Adipose tissue (tissue), 3 donors: ENCODE data around the gene SEC11A. TPM values are rescaled to one million over a fixed set of nuclear protein-coding genes. Genes with fewer than 3 reads are reported as not detected.
"Not testable (repeated sequence)": the region's sequence is repeated elsewhere in the genome, so short reads cannot be mapped to it uniquely, and the experiment has no call there.

Experiments
- H3K27ac ChIP-seq: one replicate; pipeline ENCODE4 v1.5.1; 2013; ENCODE audit warnings: low read depth, low read length
- whole genome bisulfite sequencing, 3 donors: extraction: QIAGEN DNeasy Blood & Tissue Kit; methylation state at CpG; one replicate each; pipeline ENCODE4 v1.1.7; 2013; 5-methylcytosine and 5-hydroxymethylcytosine counted together
- polyA plus RNA-seq, 3 donors: library from polyadenylated mRNA; stranded (reverse); fragments of 200-250 nt; gene quantifications; one replicate each; pipeline ENCODE4 v1.2.3, GENCODE V29; 2013
- donor health status: healthy with polysubstance abuse.
- donor health status: Bipolar disorder and iron deficiency.
- donor health status: healthy.

SEC11A gene
- 100 to 1,000 TPM in 2 of 3 donors, 10 to 100 TPM in 1; 92.2 to 290 (median 215) TPM for polyA plus RNA-seq

DNA sequence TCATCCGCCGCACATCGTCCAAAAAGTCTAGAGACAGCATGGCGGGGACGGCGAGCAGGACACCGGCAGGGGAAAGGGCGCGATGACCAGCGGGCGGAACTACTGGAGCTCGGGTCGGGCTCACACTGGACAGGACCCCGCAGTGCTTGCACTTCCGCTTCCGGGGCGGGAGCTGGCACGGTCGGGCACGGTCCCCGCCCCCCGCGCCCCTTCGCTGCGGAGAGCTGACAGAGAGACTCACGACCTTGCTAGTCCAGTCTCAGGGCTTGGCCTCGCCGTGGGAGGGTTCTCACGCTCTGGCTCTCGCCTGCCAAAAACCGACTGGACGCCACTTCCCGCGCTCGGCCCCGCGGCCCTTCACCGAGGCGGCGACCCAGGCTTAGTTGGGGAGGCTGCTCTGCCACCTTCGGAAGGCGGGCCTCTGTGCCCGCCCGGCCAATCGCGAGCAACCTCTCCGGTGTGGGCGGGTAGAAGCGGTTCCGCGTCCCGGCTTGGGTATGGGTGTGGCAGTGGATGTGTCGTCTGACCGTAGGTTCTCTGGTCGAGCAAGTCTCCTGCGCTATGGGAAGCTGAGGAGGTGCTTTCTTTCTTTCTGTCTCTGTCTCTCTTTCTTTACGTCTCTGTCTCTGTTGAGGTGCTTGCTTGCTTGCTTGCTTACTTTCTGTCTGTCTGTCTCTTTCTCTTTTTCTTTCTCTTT, at the start of gene SEC11A:
Gene SEC11A, minus strand, starts transcription at position 104 of the 697 bp plus-strand sequence. Its CDS starts 64 bp downstream, at position 40.
- WGBS, 3 donors = 0% methylated on average over 57 of the region's 57 CpGs
- peak within 1 kb of the TSS; percentile 88 for H3K27ac ChIP-seq

- 82 to 97% (median 93%) methylated on average over 4 of the region's 4 CpGs for WGBS, 3 donors
- no peak overlapping the region for H3K27ac ChIP-seq
These were observed 49.7 kb upstream of the SEC11A start for GRCh38 chr15:84765675-84766074.

DNA sequence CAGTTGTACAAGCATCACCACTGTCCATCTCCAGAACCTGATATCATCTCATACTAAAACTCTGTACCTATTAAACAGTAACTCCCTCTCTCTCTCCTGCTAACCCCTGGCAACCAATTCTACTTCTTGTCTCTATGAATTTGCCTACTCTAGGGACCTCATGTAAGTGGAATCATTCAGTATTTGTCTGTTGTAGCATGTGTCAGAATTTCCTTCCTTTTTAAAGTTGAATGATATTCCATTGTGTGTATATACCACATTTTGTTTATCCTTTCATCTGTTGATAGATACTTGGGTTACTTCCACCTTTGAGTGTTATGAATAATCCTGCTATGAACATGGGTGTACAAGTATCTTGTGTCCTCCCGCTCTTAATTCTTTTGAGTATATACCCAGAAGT, 49.0 kb upstream of the SEC11A start:
- no peak overlapping the region for H3K27ac ChIP-seq

GRCh38 chr15:84764585-84764984, 48.6 kb upstream of the SEC11A start:
- no peak overlapping the region for H3K27ac ChIP-seq
- 87 to 90% (median 88%) methylated on average over 3 of the region's 3 CpGs for WGBS, 3 donors

More for the DNA sequence above, 49.0 kb upstream of the SEC11A start:
- WGBS, 3 donors = 90 to 100% (median 98%) methylated on average over 1 of the region's 1 CpG

- 65 to 87% (median 79%) methylated on average over 3 of the region's 3 CpGs for WGBS, 3 donors
- H3K27ac ChIP-seq = no peak overlapping the region
These were observed 47.1 kb upstream of the SEC11A start for GRCh38 chr15:84762840-84763572.

DNA sequence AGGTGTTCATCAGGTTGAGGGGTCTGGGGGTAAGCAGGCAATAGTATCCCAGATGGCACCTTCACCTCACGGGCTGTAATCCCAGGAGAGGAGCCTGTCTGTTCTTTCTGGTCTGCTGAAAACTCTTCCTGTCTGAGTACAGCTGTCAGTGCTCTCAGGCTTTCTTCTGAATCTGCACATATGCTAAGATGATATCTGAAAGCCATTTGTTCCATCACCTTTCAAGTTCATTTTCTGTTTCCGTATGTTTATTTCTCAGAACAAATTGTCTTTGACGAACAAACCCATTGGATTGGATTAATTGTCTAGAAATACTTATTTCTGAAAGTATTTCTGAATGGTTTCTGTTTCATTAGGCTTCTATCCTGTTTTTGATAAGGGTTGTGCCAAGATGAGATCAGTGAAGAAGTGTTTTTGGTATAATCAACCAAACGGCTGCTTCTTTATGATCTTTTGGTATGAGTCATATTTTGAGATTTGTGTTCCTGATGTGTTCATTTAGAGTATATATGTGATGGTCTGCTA, 45.7 kb upstream of the SEC11A start:
- WGBS, 3 donors = 4 to 31% (median 25%) methylated on average over 4 of the region's 4 CpGs
- no peak overlapping the region for H3K27ac ChIP-seq

DNA sequence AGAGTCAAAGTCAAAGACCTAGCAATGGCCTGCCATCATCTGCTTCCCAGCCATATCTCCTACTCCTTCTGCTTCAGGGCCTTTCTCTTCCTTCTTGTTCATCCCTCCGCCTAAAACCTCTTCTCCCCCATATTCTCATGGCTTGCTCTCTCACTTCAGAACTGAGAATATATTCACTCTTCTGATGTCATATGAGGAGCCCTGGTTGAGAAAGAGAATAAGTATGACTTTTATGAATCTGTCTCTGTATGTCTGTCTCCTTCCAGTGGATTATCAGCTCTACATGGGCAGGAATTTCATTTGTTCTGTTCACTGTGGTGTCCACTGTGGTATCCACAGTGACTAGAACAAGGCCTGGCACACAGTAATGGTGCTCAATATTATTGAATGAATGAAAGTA, 44.3 kb upstream of the SEC11A start:
- H3K27ac ChIP-seq = no peak overlapping the region
- WGBS, 3 donors = 93 to 97% (median 96%) methylated on average over 1 of the region's 1 CpG

DNA sequence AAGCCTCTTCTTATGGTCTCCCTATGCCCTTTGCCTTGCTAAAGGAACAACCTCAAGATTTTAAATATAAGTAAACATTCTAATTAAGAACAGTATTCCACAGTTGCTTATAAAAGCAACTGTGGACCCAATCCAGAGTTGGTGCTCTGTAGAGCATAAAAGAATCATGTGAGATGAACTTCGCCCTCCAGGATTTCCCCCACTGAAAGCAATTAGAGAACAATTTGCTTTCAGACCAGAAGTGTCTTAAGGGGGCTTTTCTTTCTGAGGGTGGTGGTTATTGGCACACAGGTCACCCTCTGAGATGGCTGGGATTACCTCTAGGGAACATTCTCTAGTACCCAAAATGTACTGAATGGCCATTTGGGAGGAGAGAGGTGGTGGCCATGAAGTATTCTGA, 43.1 kb upstream of the SEC11A start:
- H3K27ac ChIP-seq = no peak overlapping the region

GRCh38 chr15:84755736-84756527, 40.0 kb upstream of the SEC11A start:
- 80 to 86% (median 84%) methylated on average over 1 of the region's 1 CpG for WGBS, 3 donors
- no peak overlapping the region for H3K27ac ChIP-seq

More for the DNA sequence above, 43.1 kb upstream of the SEC11A start:
- 75 to 86% (median 76%) methylated on average over 1 of the region's 1 CpG for WGBS, 3 donors

DNA sequence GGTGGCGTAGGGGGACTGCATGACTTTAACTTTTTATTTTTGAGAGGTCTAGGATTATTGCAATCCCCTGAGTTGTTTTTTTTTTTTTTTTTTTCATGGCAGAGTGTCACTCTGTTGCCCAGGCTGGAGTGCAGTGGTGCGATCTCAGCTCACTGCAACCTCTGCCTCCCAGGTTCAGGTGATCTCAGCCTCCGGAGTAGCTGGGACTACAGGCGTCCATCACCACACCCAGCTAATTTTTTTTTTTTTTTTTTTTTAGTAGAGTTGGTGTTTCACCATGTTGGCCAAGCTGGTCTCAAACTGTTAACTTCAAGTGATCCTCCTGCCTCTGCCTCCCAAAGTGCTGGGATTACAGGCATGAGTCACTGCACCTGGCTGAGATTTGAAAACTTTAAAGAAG, 39.0 kb upstream of the SEC11A start:
- WGBS, 3 donors = 64 to 87% (median 86%) methylated on average over 4 of the region's 4 CpGs
- not testable (repeated sequence) for H3K27ac ChIP-seq

DNA sequence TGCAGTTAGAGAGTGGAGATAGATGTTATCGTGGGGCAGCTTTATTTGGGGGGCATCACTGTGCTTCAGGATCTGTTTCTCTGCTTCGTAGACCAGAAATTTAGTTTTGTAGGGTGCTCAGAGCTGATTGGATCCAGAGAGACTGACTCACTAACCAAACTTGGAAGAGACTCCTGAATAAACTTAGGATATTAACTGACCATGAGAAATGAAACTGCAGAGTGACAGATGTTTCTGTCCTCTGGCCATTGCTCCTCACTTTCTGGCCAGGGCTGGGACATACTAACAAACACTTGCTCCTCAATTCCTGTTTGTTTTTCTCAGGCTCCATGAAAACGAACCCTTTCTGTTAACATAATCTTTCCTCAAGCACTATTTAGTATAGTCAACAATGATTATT, 36.8 kb upstream of the SEC11A start:
- 35 to 66% (median 59%) methylated on average over 3 of the region's 3 CpGs for WGBS, 3 donors
- no peak overlapping the region for H3K27ac ChIP-seq

- H3K27ac ChIP-seq = no peak overlapping the region
- 95 to 98% (median 97%) methylated on average over 1 of the region's 1 CpG for WGBS, 3 donors
These were observed 36.3 kb upstream of the SEC11A start for GRCh38 chr15:84752195-84752594.

- not testable (repeated sequence) for H3K27ac ChIP-seq
- 81 to 89% (median 87%) methylated on average over 6 of the region's 6 CpGs for WGBS, 3 donors
These were observed 35.8 kb upstream of the SEC11A start for GRCh38 chr15:84751721-84752120.

GRCh38 chr15:84750583-84751092, 34.7 kb upstream of the SEC11A start:
- WGBS, 3 donors = 15 to 24% (median 23%) methylated on average over 2 of the region's 2 CpGs
- H3K27ac ChIP-seq = no peak overlapping the region

DNA sequence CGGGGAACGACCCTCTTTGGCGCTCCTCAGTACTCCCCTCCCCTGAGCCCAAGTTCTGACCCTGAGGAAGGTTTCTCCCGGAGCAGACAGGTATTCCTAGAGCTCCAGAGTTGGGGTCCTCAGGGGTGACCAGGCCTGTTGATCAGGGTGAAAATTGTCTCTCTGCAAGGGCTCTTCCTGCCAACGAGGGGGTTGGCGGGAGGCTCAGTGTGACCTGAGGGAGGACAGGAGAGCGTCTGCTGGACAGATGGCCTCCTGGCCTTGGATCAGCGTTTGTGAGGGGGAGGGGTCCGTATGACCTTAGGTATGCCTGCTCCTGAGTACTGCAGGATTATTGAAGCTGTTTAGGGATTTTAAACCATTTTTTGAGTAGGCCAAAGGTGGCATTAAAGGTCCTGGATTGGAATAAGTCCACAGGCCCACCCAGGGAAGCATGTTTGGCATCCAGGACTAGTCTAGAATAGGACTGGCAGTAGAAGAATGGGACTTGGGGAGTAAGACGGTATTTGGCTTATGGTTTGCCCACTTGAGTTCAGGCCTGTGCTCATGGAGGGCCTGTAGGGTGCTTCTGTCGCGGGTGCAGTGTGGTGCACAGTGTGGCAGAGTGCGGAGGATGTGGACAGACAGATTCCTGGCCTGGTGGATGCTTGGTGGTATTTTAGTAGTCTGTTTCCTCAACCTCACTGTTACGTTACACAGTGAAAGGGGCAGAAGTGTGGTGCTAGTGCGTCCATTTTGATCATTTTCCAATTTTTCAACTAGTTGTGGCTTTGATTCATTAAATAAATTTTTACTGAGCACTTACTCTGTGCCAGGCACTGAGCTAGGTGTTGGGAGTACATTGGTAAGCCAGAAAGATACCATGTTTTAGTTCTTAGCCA, 33.4 kb upstream of the SEC11A start:
- whole genome bisulfite sequencing, 3 donors = 6 to 10% (median 8%) methylated on average over 15 of the region's 15 CpGs
- H3K27ac ChIP-seq = peak overlapping the region; percentile 83

DNA sequence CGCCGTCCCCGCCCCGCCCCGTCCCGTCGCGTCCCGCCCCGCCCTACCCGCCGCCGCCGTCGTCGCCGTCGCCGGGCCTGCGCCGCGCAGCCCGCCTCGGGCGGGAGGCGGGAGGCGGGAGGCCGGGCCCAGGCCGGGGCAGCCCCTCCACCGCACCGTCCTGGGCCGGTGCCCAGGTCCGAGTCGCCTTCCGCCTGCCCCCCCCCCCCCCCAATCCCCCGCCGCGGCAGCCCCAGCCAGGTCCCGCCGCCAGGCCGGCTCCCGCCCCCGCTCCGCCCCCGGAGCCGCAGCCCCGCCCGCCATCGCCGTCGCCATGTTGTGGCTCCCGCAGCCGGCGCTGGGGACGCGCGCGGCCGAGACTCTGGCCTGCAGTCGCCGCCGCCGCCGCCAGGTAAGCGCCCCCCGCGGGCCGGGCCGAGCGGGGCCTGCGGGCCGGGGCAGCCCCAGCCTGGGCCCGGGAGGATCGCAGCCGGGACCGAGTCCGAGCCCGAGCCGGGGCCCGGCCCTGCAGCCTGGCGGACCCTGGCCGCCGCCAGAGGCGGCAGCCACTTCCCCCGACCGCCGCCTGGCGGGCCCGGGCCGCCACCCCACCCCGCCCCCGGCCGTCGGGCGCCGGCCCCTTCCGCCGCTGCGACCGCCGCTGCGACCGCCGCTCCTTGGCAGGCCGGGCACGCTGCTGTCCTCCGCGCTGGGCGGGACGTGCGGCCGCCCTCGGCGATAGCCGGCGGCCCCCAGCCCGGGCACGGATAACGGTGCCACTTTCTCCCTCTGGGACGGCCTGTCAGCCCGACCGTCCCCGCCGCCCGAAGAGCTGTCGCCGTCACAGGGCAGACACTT, 32.6 kb upstream of the SEC11A start, which contains the start of gene ZNF592:
Gene ZNF592, plus strand, starts transcription at position 319 of the 837 bp plus-strand sequence. CDS start 34,084 bp downstream, outside the sequence.
- peak within 1 kb of the TSS; percentile 94 for H3K27ac ChIP-seq
- WGBS, 3 donors = 0 to 1% (median 0%) methylated on average over 76 to 127 of the region's 127 CpGs
